Neural progenitor cell (in vitro differentiated cells): ENCODE data around the gene GALNS.

Source experiments
- EZH2 ChIP-seq: fragments of 200-600 bp; sonication (generic); IDR thresholded peaks from 2 replicates; pipeline ENCODE4 v1.6.1; 2017; ENCODE audit warnings: antibody characterized with exemption, mild to moderate bottlenecking, moderate library complexity
- EZH2phosphoT487 ChIP-seq: fragments of 200-600 bp; sonication (generic); IDR thresholded peaks from 2 replicates; pipeline ENCODE4 v1.6.1; 2017; ENCODE audit warnings: antibody characterized with exemption
- TF ChIP-seq, protein P1 (sequence below): fragments of 200-600 bp; sonication (generic); IDR thresholded peaks from 2 replicates; pipeline ENCODE4 v1.5.1; 2017; ENCODE audit warnings: antibody characterized with exemption, mild to moderate bottlenecking

DNA sequence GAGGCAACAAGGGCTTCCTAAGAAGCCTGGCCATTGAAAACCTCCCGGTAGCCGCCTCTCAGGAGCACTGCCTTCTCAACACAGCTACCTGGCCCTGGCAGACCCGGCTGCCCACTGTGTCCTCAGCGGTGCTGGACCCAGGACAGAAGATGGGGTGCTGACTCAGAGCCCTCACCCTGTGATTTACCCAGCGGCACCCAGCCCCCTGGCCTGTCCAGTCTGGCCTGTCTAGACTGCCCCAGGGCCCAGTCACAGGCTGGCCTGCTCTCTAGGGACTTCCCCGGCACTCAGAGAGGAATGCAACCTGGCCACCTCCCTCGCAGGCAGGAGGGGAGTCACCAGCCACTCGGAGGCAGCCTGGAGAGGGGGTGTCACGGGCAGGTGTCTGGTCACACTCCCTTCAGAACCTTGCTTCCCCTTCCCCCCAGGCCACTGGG, 91.8 kb downstream of the GALNS start:
- TF ChIP-seq, protein P1, sequence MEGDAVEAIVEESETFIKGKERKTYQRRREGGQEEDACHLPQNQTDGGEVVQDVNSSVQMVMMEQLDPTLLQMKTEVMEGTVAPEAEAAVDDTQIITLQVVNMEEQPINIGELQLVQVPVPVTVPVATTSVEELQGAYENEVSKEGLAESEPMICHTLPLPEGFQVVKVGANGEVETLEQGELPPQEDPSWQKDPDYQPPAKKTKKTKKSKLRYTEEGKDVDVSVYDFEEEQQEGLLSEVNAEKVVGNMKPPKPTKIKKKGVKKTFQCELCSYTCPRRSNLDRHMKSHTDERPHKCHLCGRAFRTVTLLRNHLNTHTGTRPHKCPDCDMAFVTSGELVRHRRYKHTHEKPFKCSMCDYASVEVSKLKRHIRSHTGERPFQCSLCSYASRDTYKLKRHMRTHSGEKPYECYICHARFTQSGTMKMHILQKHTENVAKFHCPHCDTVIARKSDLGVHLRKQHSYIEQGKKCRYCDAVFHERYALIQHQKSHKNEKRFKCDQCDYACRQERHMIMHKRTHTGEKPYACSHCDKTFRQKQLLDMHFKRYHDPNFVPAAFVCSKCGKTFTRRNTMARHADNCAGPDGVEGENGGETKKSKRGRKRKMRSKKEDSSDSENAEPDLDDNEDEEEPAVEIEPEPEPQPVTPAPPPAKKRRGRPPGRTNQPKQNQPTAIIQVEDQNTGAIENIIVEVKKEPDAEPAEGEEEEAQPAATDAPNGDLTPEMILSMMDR: no peak
- TF ChIP-seq EZH2 (no peak), EZH2phosphoT487 (no peak)
